Measurements from ENCODE around the gene MCRIP2.

Gene MCRIP2

GRCh38 chr16:672371-672770 is 30.7 kb downstream of the MCRIP2 start:
- no peak for DNase-seq

- DNase-seq: no peak
Observed at GRCh38 chr16:672851-673250, 31.2 kb downstream of the MCRIP2 start.

- no peak for DNase-seq
Observed at GRCh38 chr16:673399-673991, 31.9 kb downstream of the MCRIP2 start.

- no peak for DNase-seq
Observed at GRCh38 chr16:674214-674881, 32.7 kb downstream of the MCRIP2 start.

- peak in 1 of 5 experiments; percentile 26 for DNase-seq
Observed at GRCh38 chr16:674968-675883, 33.6 kb downstream of the MCRIP2 start, which contains the start of gene RHBDL1. Gene RHBDL1, plus strand, starts transcription at chr16:675671. Its CDS starts 120 bp downstream, at chr16:675791.

GRCh38 chr16:675884-676564 is 34.4 kb downstream of the MCRIP2 start:
- no peak for DNase-seq

- DNase-seq: no peak
Observed at GRCh38 chr16:676565-676902, 34.9 kb downstream of the MCRIP2 start.

GRCh38 chr16:676913-677312 is 35.3 kb downstream of the MCRIP2 start:
- peak in 2 of 5 experiments; percentile 27 to 39 for DNase-seq

GRCh38 chr16:677316-678190 is 35.9 kb downstream of the MCRIP2 start:
- DNase-seq: no peak

- no peak for DNase-seq
Observed at GRCh38 chr16:678209-678857, 36.7 kb downstream of the MCRIP2 start.

GRCh38 chr16:678858-679813 is 37.5 kb downstream of the MCRIP2 start:
- DNase-seq: peak in 3 of 5 experiments; percentile 45 to 63 (median 49)

- peak; percentile 80 to 84 (median 81) for DNase-seq
Observed at GRCh38 chr16:679814-680624, 38.4 kb downstream of the MCRIP2 start, which contains the start of gene STUB1. Gene STUB1, plus strand, starts transcription at chr16:680410. Its CDS starts 116 bp downstream, at chr16:680526.

- DNase-seq: no peak
Observed at GRCh38 chr16:680625-680945, 39.0 kb downstream of the MCRIP2 start.

- DNase-seq: peak in 1 of 5 experiments; percentile 26
Observed at GRCh38 chr16:680967-681745, 39.5 kb downstream of the MCRIP2 start.

GRCh38 chr16:681746-682427 is 40.3 kb downstream of the MCRIP2 start:
- DNase-seq: no peak

GRCh38 chr16:682493-683395 is 41.1 kb downstream of the MCRIP2 start:
- DNase-seq: no peak

Measured in T-helper 2 cell (primary cell).